DOHH2 (cell line): Measurements from ENCODE around the gene EGF.
A peak's percentile ranks its signal among the peaks of the same experiment; 100 is the strongest.

Experiments
- H3F3A ChIP-seq: fragments of 200-600 bp; sonication (generic), shearing (Covaris generic); 2 replicates; pipeline ENCODE4 v1.6.0; 2016; ENCODE audit warnings: antibody characterized with exemption, mild to moderate bottlenecking; ENCODE audit not compliant: control insufficient read depth, insufficient read depth
- H3K27ac ChIP-seq: fragments of 200-600 bp; sonication (generic); 2 replicates; pipeline ENCODE4 v1.5.1; 2014; ENCODE audit warnings: low read depth, mild to moderate bottlenecking, low read length, moderate library complexity
- H3K27me3 ChIP-seq: fragments of 200-600 bp; sonication (generic); 2 replicates; pipeline ENCODE4 v1.6.1; 2014; ENCODE audit warnings: mild to moderate bottlenecking, low read length, mixed read lengths; ENCODE audit not compliant: control insufficient read depth
- H3K36me3 ChIP-seq: fragments of 200-600 bp; sonication (generic); 2 replicates; pipeline ENCODE4 v1.6.1; 2014; ENCODE audit warnings: mild to moderate bottlenecking, low read length, moderate library complexity, mixed read lengths; ENCODE audit not compliant: control insufficient read depth
- H3K4me1 ChIP-seq: fragments of 200-600 bp; sonication (generic); 2 replicates; pipeline ENCODE4 v1.6.1; 2014; ENCODE audit warnings: mild to moderate bottlenecking, low read length, mixed read lengths; ENCODE audit not compliant: control insufficient read depth
- H3K4me2 ChIP-seq: fragments of 200-600 bp; sonication (generic); 2 replicates; pipeline ENCODE4 v1.6.0; 2014; ENCODE audit warnings: mild to moderate bottlenecking, low read length, moderate library complexity
- H3K4me3 ChIP-seq: fragments of 200-600 bp; sonication (generic); 2 replicates; pipeline ENCODE4 v1.5.1; 2014; ENCODE audit warnings: mild to moderate bottlenecking, low read length, mixed read lengths
- H3K79me2 ChIP-seq: fragments of 200-600 bp; sonication (generic); 2 replicates; pipeline ENCODE4 v1.6.1; 2014; ENCODE audit warnings: mild to moderate bottlenecking, low read length, mixed read lengths; ENCODE audit not compliant: control insufficient read depth
- H3K9me2 ChIP-seq: fragments of 200-600 bp; sonication (generic); replicated peaks from 2 replicates; pipeline ENCODE4 v1.6.1; 2014; ENCODE audit warnings: mild to moderate bottlenecking, low read length, mixed read lengths; ENCODE audit not compliant: control insufficient read depth
- H3K9me3 ChIP-seq: fragments of 200-600 bp; sonication (generic); 2 replicates; pipeline ENCODE4 v1.6.1; 2014; ENCODE audit warnings: antibody characterized with exemption, low read length, mixed read lengths; ENCODE audit not compliant: control insufficient read depth, insufficient read depth
- H4K20me1 ChIP-seq: fragments of 200-600 bp; sonication (generic); 2 replicates; pipeline ENCODE4 v1.6.0; 2014; ENCODE audit warnings: low read depth, mild to moderate bottlenecking, antibody characterized with exemption, low read length, moderate library complexity; ENCODE audit not compliant: control insufficient read depth, insufficient read depth
- EZH2phosphoT487 ChIP-seq: fragments of 200-600 bp; sonication (generic); IDR thresholded peaks from 2 replicates; pipeline ENCODE4 v1.6.1; 2017; ENCODE audit warnings: borderline replicate concordance, mild to moderate bottlenecking, antibody characterized with exemption, low read length, moderate library complexity, mixed read lengths
- TF ChIP-seq, protein P1 (sequence below): fragments of 200-600 bp; sonication (generic); IDR thresholded peaks from one replicate; pipeline ENCODE4 v1.5.1; 2014; ENCODE audit warnings: antibody characterized with exemption, mild to moderate bottlenecking, low read depth, low read length; ENCODE audit not compliant: poor library complexity, severe bottlenecking

EGF gene

DNA sequence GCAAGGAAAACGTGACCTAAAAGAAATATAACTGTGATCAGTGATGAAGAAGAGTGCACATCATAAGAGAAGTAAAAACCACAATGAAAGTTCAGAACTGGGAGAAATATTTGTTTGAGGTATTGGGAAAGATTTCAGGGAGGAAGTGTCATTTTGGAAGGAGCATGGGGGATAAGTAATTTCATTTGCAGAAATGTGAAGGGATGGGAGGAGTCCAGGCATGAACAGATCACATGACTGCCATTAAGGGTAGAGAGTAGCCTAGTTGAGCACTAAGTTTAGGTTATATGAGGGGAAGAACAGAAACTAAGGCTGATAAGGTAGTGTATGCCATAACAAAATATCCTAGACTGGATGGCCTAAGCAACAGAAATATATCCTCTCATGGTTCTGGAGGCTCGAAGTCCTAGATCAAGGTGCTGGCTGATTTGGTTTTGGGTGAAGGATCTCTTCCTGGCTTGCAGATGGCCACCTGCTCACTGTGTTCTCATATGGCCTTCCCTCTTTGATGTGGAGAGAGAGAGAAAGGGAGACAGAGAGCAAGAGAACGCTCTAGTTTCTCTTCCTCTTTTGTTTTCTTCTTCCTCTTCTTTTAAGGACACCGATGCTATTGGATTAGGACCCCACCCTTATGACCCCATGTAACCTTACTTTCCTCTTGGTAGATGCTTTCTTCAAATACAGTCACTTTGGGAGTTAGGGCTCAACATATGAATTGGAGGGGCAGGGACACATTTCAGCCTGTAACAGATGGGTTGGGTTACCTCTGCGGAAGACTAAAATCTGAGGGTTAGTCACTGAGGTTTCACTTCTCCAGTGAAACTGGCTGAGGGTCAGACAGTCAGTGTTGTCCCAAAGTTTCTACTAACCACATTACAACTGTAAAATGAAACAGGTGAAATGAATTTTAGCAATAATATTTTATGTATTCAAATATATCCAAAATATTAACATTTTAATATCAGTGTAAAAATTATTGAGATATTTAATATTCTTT is 77.9 kb downstream of the EGF start:
- Histone ChIP-seq H3K4me2 (peak overlapping the region; percentile 70), H3K27ac (peak overlapping the region; percentile 90), H3K27me3 (peaks cover 6% of the 10 kb centered on the region; the same call in 1 of the 2 replicates), H3K4me3 (peak overlapping the region; percentile 36), H4K20me1 (no peaks in the 10 kb centered on the region), H3K9me2 (no peaks in the 10 kb centered on the region), H3F3A (peaks cover 11% of the 10 kb centered on the region), H3K9me3 (no peaks in the 10 kb centered on the region), H3K4me1 (peaks cover 59% of the 10 kb centered on the region), H3K36me3 (no peaks in the 10 kb centered on the region), H3K79me2 (no peaks in the 10 kb centered on the region)
- TF ChIP-seq, protein P1, sequence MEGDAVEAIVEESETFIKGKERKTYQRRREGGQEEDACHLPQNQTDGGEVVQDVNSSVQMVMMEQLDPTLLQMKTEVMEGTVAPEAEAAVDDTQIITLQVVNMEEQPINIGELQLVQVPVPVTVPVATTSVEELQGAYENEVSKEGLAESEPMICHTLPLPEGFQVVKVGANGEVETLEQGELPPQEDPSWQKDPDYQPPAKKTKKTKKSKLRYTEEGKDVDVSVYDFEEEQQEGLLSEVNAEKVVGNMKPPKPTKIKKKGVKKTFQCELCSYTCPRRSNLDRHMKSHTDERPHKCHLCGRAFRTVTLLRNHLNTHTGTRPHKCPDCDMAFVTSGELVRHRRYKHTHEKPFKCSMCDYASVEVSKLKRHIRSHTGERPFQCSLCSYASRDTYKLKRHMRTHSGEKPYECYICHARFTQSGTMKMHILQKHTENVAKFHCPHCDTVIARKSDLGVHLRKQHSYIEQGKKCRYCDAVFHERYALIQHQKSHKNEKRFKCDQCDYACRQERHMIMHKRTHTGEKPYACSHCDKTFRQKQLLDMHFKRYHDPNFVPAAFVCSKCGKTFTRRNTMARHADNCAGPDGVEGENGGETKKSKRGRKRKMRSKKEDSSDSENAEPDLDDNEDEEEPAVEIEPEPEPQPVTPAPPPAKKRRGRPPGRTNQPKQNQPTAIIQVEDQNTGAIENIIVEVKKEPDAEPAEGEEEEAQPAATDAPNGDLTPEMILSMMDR: no peak
- no peak for TF ChIP-seq EZH2phosphoT487

DNA sequence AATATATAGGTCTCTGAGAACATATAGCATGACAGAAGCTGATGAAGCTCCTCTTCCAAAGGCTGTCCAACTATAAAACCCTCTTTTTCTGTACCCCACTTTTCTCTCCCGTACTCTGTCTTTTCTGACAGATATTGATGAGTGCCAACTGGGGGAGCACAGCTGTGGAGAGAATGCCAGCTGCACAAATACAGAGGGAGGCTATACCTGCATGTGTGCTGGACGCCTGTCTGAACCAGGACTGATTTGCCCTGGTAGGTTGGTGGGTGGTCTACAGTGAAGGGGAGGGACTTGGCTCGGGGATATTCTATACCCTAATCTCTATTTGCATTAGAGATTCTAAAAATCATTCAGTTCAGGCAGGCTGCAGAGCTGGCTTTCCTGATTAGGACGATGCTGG is 80.4 kb downstream of the EGF start:
- Histone ChIP-seq H3F3A (peaks cover 15% of the 10 kb centered on the region), H4K20me1 (no peaks in the 10 kb centered on the region), H3K9me2 (no peaks in the 10 kb centered on the region), H3K79me2 (no peaks in the 10 kb centered on the region), H3K4me3 (no peak overlapping the region), H3K36me3 (no peaks in the 10 kb centered on the region), H3K27me3 (peaks cover 6% of the 10 kb centered on the region; the same call in 1 of the 2 replicates), H3K9me3 (no peaks in the 10 kb centered on the region), H3K4me1 (peaks cover 57% of the 10 kb centered on the region), H3K27ac (no peak overlapping the region), H3K4me2 (no peak overlapping the region)
- TF ChIP-seq, protein P1: no peak
- TF ChIP-seq EZH2phosphoT487: no peak

DNA sequence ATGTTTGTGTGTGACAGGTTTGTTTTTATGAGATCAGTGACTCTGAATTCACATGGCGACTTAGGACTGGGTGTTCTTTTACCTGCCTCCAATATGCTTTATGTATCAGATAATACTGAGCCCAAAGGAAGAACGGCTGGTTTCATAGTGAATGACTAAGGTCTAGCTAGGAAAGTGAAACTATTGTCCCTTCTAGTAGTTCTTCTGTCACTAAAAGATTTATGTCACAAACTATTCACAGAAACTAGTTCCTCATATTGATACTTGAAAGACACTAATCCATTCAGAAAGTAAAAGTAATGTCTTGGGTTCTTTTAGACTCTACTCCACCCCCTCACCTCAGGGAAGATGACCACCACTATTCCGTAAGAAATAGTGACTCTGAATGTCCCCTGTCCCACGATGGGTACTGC is 81.7 kb downstream of the EGF start:
- no peaks in the 10 kb centered on the region for H3K9me2 ChIP-seq
- H3K79me2 ChIP-seq: no peaks in the 10 kb centered on the region
- H3K4me3 ChIP-seq: no peak overlapping the region
- no peak for TF ChIP-seq EZH2phosphoT487
- TF ChIP-seq, protein P1: no peak
- H4K20me1 ChIP-seq: no peaks in the 10 kb centered on the region
- H3K27me3 ChIP-seq: peaks cover 10% of the 10 kb centered on the region
- H3K36me3 ChIP-seq: no peaks in the 10 kb centered on the region
- no peaks in the 10 kb centered on the region for H3K9me3 ChIP-seq
- H3K27ac ChIP-seq: no peak overlapping the region
- peaks cover 50% of the 10 kb centered on the region for H3K4me1 ChIP-seq
- H3K4me2 ChIP-seq: peak overlapping the region; percentile 19; the same call in 1 of the 2 replicates
- peaks cover 15% of the 10 kb centered on the region for H3F3A ChIP-seq
